Measurements from ENCODE around the gene CELA2B.
A peak's percentile ranks its signal among the peaks of the same experiment; 100 is the strongest.
"Not testable (repeated sequence)": the region's sequence is repeated elsewhere in the genome, so short reads cannot be mapped to it uniquely, and the experiment has no call there.

CELA2B gene

GRCh38 chr1:15475752-15476314, at the start of gene CELA2B:
Gene CELA2B, plus strand, starts transcription at chr1:15476104. Its CDS starts 22 bp downstream, at chr1:15476126.
- no peak for DNase-seq

- no peak for DNase-seq
These were observed 49.2 kb upstream of the CELA2B start for GRCh38 chr1:15426492-15427279.

- DNase-seq, result no peak
These were observed 48.6 kb upstream of the CELA2B start for GRCh38 chr1:15427280-15427666.

GRCh38 chr1:15428252-15428651, 47.7 kb upstream of the CELA2B start:
- DNase-seq, result not testable (repeated sequence)

- peak; percentile 15 for DNase-seq
These were observed 47.0 kb upstream of the CELA2B start for GRCh38 chr1:15428815-15429435.

- peak; percentile 54 for DNase-seq
These were observed 46.2 kb upstream of the CELA2B start for GRCh38 chr1:15429701-15430149.

- DNase-seq, result peak; percentile 66
These were observed 44.9 kb upstream of the CELA2B start for GRCh38 chr1:15430787-15431570.

GRCh38 chr1:15431571-15431948, 44.3 kb upstream of the CELA2B start:
- peak; percentile 16 for DNase-seq

GRCh38 chr1:15432324-15432723, 43.6 kb upstream of the CELA2B start:
- peak; percentile 16 for DNase-seq

- DNase-seq, result peak; percentile 24
These were observed 42.4 kb upstream of the CELA2B start for GRCh38 chr1:15433471-15433870.

- peak; percentile 45 for DNase-seq
These were observed 41.2 kb upstream of the CELA2B start for GRCh38 chr1:15434739-15435138.

GRCh38 chr1:15435239-15436077, 40.4 kb upstream of the CELA2B start:
- peak; percentile 23 for DNase-seq

- no peak for DNase-seq
These were observed 38.9 kb upstream of the CELA2B start for GRCh38 chr1:15436881-15437442.

- no peak for DNase-seq
These were observed 36.6 kb upstream of the CELA2B start for GRCh38 chr1:15439325-15439724.

- no peak for DNase-seq
These were observed 35.5 kb upstream of the CELA2B start for GRCh38 chr1:15440357-15440756.

GRCh38 chr1:15441247-15441646, 34.7 kb upstream of the CELA2B start:
- DNase-seq, result no peak

GRCh38 chr1:15442119-15442518, 33.8 kb upstream of the CELA2B start:
- no peak for DNase-seq

GRCh38 chr1:15442759-15443158, 33.1 kb upstream of the CELA2B start:
- DNase-seq, result no peak

- DNase-seq, result no peak
These were observed 32.6 kb upstream of the CELA2B start for GRCh38 chr1:15443281-15443680.

- DNase-seq, result no peak
These were observed 31.2 kb upstream of the CELA2B start for GRCh38 chr1:15444468-15445389.
